ENCODE data around the gene LTB4R. TPM values are rescaled to one million over a fixed set of nuclear protein-coding genes. Genes with fewer than 3 reads are reported as not detected.

LTB4R gene
- total RNA-seq, 2 experiments from 2014 or later = 11.6 to 11.7 TPM

- CTCF ChIA-PET = interaction anchor here (1.6 to 28.2 kb wide), 8 partner anchors 10 to 658 kb away, joined by 5 to 873 read pairs (median 18); partner anchors contain the start of genes CIDEB, DHRS1, GMPR2 and MDP1
- Mint-ChIP-seq H3K27me3 (no peaks in the 10 kb centered on the region), H3K27ac (no peak overlapping the region), H3K4me3 (no peak overlapping the region), H3K4me1 (ENCODE audit: low read depth) (peaks cover 18% of the 10 kb centered on the region), H3K9me3 (no peaks in the 10 kb centered on the region), H3K36me3 (ENCODE audit: low read depth) (peaks cover 19% of the 10 kb centered on the region)
- POLR2A ChIA-PET = interaction anchor here (0.6 to 2.7 kb wide), 12 partner anchors 9 to 53 kb away, joined by 3 to 17 read pairs (median 3); partner anchors contain the start of genes DHRS1, LTB4R, NOP9 and RABGGTA
- DNase-seq (no peak), ATAC-seq (no peak)
- intact Hi-C loops (cut with micrococcal nuclease) = no loop called here
- TF ChIP-seq CTCF (IDR thresholded peaks at IDR 0.05) = no peak
Measured at GRCh38 chr14:24290746-24291145, 20.6 kb upstream of the LTB4R start.

GRCh38 chr14:24291446-24292117 is 19.7 kb upstream of the LTB4R start:
- CTCF ChIA-PET = interaction anchor here (1.1 to 28.2 kb wide), 8 partner anchors 9 to 659 kb away, joined by 3 to 873 read pairs (median 22); partner anchors contain the start of genes CIDEB, DHRS1, GMPR2 and LTB4R2
- POLR2A ChIA-PET = interaction anchor here (0.9 to 2.7 kb wide), 6 partner anchors 14 to 49 kb away, joined by 3 to 17 read pairs (median 4); partner anchors contain the start of genes CIDEB, LTB4R and TINF2
- peaks cover 27% of the 10 kb centered on the region for H3K36me3 Mint-ChIP-seq (ENCODE audit: low read depth)
- H3K4me3 Mint-ChIP-seq = no peak overlapping the region
- ATAC-seq (no peak), DNase-seq (no peak)
- peaks cover 26% of the 10 kb centered on the region for H3K4me1 Mint-ChIP-seq (ENCODE audit: low read depth)
- no peaks in the 10 kb centered on the region for H3K27me3 Mint-ChIP-seq
- no peaks in the 10 kb centered on the region for H3K9me3 Mint-ChIP-seq
- no peak for TF ChIP-seq CTCF (IDR thresholded peaks at IDR 0.05)
- intact Hi-C loops (cut with micrococcal nuclease) = no loop called here
- no peak overlapping the region for H3K27ac Mint-ChIP-seq

GRCh38 chr14:24292118-24292807 is 19.0 kb upstream of the LTB4R start:
- Mint-ChIP-seq H3K9me3 (no peaks in the 10 kb centered on the region), H3K4me3 (no peak overlapping the region), H3K36me3 (ENCODE audit: low read depth) (peaks cover 28% of the 10 kb centered on the region), H3K4me1 (ENCODE audit: low read depth) (peaks cover 33% of the 10 kb centered on the region), H3K27ac (no peak overlapping the region), H3K27me3 (no peaks in the 10 kb centered on the region)
- intact Hi-C loops (cut with micrococcal nuclease) = no loop called here
- no peak for ATAC-seq
- ChIA-PET POLR2A (interaction anchor here (0.9 to 1.5 kb wide), 6 partner anchors 10 to 103 kb away, joined by 3 to 6 read pairs (median 4); partner anchors contain the start of genes CIDEB and IPO4), CTCF (interaction anchor here (0.8 to 28.2 kb wide), 10 partner anchors 12 to 660 kb away, joined by 3 to 873 read pairs (median 5); partner anchors contain the start of genes CIDEB, GMPR2, LTB4R2 and NEDD8)
- DNase-seq = no peak
- no peak for TF ChIP-seq CTCF (IDR thresholded peaks at IDR 0.05)

GRCh38 chr14:24293525-24293924 is 17.8 kb upstream of the LTB4R start:
- Mint-ChIP-seq H3K9me3 (no peaks in the 10 kb centered on the region), H3K27ac (no peak overlapping the region), H3K4me3 (no peak overlapping the region), H3K27me3 (no peaks in the 10 kb centered on the region), H3K4me1 (ENCODE audit: low read depth) (peaks cover 36% of the 10 kb centered on the region), H3K36me3 (ENCODE audit: low read depth) (peaks cover 27% of the 10 kb centered on the region)
- ATAC-seq (no peak), DNase-seq (no peak)
- no peak for TF ChIP-seq CTCF (IDR thresholded peaks at IDR 0.05)
- intact Hi-C loops (cut with micrococcal nuclease) = no loop called here
- CTCF ChIA-PET = interaction anchor here (1.0 to 28.2 kb wide), 6 partner anchors 14 to 48 kb away, joined by 3 to 873 read pairs (median 12); partner anchors contain the start of genes CIDEB, GMPR2, LTB4R2 and NEDD8
- POLR2A ChIA-PET = interaction anchor here (0.9 to 1.5 kb wide), 4 partner anchors 11 to 105 kb away, joined by 3 to 6 read pairs (median 4); partner anchors contain the start of gene IPO4

All from activated CD8-positive, alpha-beta T cell treated with anti-CD3 and anti-CD28 coated beads for 36 hours (primary cell).